ENCODE measurements around the gene ADAT3. TPM values are rescaled to one million over a fixed set of nuclear protein-coding genes. Genes with fewer than 3 reads are reported as not detected.

Gene ADAT3
- total RNA-seq, 1 donor: 3.9 TPM

DNA sequence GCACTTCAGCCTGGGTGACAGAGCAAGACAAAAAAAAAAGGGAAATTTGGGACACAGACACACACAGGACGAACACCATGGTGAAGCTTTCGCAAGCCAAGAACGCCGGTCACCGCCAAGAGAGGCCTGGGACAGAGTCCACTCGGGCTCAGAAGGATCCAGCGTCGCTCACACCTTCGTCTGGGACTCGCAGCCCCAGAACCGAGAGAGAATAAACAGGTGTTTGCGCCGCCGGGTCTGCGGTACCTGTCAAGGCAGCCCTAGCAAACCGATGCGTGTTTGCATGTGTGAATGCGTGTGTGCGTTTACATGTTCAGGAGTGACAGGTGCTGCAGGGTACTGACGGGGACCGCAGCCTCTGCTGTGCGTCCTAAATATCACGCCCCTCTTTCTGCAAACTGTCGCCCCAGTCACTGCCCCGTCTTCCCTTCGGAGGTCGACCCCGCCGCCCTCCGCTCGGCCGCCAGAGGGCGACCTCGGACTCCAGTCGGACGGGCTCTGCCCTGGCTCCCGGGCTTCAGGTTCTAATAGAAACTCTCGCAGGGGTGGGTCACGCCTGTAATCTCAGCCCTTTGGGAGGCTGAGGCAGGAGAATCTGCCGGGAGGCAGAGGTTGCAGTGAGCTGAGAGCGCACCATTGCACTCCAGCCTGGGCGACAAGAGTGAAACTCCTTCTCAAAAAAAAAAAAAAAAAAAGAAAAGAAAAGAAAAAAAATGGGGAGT lies 24.0 kb downstream of the ADAT3 start:
- peak; percentile 68 for DNase-seq (ENCODE audit: low read depth)
- H3K4me3 ChIP-seq (ENCODE audit: low read depth, low read length): peak overlapping the region; percentile 50
- TF ChIP-seq, protein P1, sequence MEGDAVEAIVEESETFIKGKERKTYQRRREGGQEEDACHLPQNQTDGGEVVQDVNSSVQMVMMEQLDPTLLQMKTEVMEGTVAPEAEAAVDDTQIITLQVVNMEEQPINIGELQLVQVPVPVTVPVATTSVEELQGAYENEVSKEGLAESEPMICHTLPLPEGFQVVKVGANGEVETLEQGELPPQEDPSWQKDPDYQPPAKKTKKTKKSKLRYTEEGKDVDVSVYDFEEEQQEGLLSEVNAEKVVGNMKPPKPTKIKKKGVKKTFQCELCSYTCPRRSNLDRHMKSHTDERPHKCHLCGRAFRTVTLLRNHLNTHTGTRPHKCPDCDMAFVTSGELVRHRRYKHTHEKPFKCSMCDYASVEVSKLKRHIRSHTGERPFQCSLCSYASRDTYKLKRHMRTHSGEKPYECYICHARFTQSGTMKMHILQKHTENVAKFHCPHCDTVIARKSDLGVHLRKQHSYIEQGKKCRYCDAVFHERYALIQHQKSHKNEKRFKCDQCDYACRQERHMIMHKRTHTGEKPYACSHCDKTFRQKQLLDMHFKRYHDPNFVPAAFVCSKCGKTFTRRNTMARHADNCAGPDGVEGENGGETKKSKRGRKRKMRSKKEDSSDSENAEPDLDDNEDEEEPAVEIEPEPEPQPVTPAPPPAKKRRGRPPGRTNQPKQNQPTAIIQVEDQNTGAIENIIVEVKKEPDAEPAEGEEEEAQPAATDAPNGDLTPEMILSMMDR (IDR thresholded peaks at IDR 0.05; ENCODE audit: insufficient read depth, low read depth, low read length): peak; percentile 81

- H3K4me3 ChIP-seq (ENCODE audit: low read depth, low read length): no peak overlapping the region
- TF ChIP-seq, protein P1 (IDR thresholded peaks at IDR 0.05; ENCODE audit: insufficient read depth, low read depth, low read length): no peak
- no peak for DNase-seq (ENCODE audit: low read depth)
These were observed 26.2 kb downstream of the ADAT3 start for GRCh38 chr19:1931445-1931844.

- H3K4me3 ChIP-seq (ENCODE audit: low read depth, low read length): no peak overlapping the region
- DNase-seq (ENCODE audit: low read depth): no peak
- TF ChIP-seq, protein P1 (IDR thresholded peaks at IDR 0.05; ENCODE audit: insufficient read depth, low read depth, low read length): no peak
These were observed 27.2 kb downstream of the ADAT3 start for GRCh38 chr19:1932395-1932794.

DNA sequence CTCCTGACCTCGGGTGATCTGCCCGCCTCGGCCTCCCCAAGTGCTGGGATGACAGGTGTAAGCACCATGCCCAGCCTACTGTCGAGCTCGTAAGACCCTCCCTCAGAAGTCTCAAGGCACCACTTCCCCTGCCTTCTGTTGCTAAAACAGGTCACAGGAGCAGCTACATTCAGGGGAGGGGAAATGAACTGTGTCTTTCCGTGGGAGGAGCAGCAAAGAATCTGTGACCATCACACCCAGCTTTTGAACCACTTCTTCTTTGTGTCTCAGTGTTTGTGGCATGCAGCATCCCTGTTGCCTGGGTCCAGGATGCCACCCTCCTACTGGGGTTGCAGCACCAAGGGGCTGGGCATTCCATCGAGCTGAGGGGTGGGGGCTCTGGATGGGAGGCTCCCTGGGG lies 28.0 kb downstream of the ADAT3 start:
- H3K4me3 ChIP-seq (ENCODE audit: low read depth, low read length): no peak overlapping the region
- TF ChIP-seq, protein P1 (IDR thresholded peaks at IDR 0.05; ENCODE audit: insufficient read depth, low read depth, low read length): no peak
- no peak for DNase-seq (ENCODE audit: low read depth)

- no peak for DNase-seq (ENCODE audit: low read depth)
- TF ChIP-seq, protein P1 (IDR thresholded peaks at IDR 0.05; ENCODE audit: insufficient read depth, low read depth, low read length): no peak
- no peak overlapping the region for H3K4me3 ChIP-seq (ENCODE audit: low read depth, low read length)
These were observed 28.7 kb downstream of the ADAT3 start for GRCh38 chr19:1933942-1934341.

- H3K4me3 ChIP-seq (ENCODE audit: low read depth, low read length): no peak overlapping the region
- no peak for DNase-seq (ENCODE audit: low read depth)
- TF ChIP-seq, protein P1 (IDR thresholded peaks at IDR 0.05; ENCODE audit: insufficient read depth, low read depth, low read length): no peak
These were observed 30.4 kb downstream of the ADAT3 start for GRCh38 chr19:1935484-1936208.

Measured in fibroblast of villous mesenchyme (primary cell).